Lower lobe of right lung (tissue), 2 donors: Measurements from ENCODE around the gene NSDHL. TPM values are rescaled to one million over a fixed set of nuclear protein-coding genes. Genes with fewer than 3 reads are reported as not detected.

Source experiments
- ATAC-seq, 2 donors: fragments of 200-7000 bp; cut with Tn5 transposase; one replicate each; pipeline ENCODE4 v1.9.1; 2020 to 2022; ENCODE audit warnings: mild to moderate bottlenecking in 2 of 2, moderate library complexity in 2 of 2
- DNase-seq: peaks from one replicate; pipeline ENCODE4 v3.0.0-alpha.2; 2020
- H3K27ac ChIP-seq: fragments of 200-600 bp; one replicate; pipeline ENCODE4 v1.8.0; 2022
- H3K27me3 ChIP-seq: fragments of 200-600 bp; one replicate; pipeline ENCODE4 v1.8.0; 2022; ENCODE audit warnings: low read depth
- H3K36me3 ChIP-seq: fragments of 200-600 bp; one replicate; pipeline ENCODE4 v1.8.0; 2022; ENCODE audit warnings: mild to moderate bottlenecking
- H3K4me1 ChIP-seq: fragments of 200-600 bp; one replicate; pipeline ENCODE4 v1.8.0; 2022
- H3K4me3 ChIP-seq: fragments of 200-600 bp; one replicate; pipeline ENCODE4 v1.8.0; 2022; ENCODE audit warnings: mild to moderate bottlenecking
- H3K9me3 ChIP-seq: fragments of 200-600 bp; one replicate; pipeline ENCODE4 v1.8.0; 2022
- intact Hi-C: fragments of 100-400 bp; cut with DNase I; formaldehyde crosslinking; loops from one replicate; pipeline ENCODE4 v1.11.0; 2022
- total RNA-seq: library from RNA; stranded (reverse); fragmentation: NEBNext Ultra II Directional; extraction: Animal tissue kit (Norgen Biotek cat#: 25700); gene quantifications from one replicate; pipeline ENCODE4 v1.2.1, GENCODE V29; 2021
- TF ChIP-seq, protein P1 (sequence below): fragments of 200-600 bp; IDR thresholded peaks from one replicate; pipeline ENCODE4 v1.8.0; 2022; ENCODE audit warnings: antibody characterized with exemption, mild to moderate bottlenecking
- donor health status: DM: no; HTN: yes; CAD: no; lungs with severe emphysema.

NSDHL gene
- total RNA-seq, 1 donor from 2014 or later, result 18.1 TPM

DNA sequence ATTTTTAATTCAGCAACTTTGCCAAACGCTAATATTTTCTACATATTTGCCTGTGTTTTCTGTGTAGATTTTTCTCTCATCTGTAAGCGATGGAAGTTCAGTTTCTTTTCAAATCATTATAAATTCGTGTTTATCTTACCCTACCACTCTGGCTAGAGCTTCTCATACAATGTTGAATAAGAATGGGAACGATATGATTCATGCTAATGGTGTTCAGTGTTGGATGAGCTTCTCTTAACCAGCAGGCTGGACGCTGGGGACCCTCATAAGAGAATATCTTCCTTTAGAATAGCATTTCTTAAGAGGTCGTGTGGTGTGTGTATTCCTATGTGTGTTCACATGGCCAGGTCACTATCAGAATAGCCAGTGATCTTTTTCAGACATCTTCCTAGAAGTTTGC, 31.0 kb downstream of the NSDHL start:
- no peak for ATAC-seq
- Histone ChIP-seq H3K36me3 (peaks cover 54% of the 10 kb centered on the region), H3K9me3 (no peaks in the 10 kb centered on the region), H3K27ac (no peak overlapping the region), H3K4me1 (no peaks in the 10 kb centered on the region), H3K4me3 (no peak overlapping the region), H3K27me3 (no peaks in the 10 kb centered on the region)
- TF ChIP-seq, protein P1, sequence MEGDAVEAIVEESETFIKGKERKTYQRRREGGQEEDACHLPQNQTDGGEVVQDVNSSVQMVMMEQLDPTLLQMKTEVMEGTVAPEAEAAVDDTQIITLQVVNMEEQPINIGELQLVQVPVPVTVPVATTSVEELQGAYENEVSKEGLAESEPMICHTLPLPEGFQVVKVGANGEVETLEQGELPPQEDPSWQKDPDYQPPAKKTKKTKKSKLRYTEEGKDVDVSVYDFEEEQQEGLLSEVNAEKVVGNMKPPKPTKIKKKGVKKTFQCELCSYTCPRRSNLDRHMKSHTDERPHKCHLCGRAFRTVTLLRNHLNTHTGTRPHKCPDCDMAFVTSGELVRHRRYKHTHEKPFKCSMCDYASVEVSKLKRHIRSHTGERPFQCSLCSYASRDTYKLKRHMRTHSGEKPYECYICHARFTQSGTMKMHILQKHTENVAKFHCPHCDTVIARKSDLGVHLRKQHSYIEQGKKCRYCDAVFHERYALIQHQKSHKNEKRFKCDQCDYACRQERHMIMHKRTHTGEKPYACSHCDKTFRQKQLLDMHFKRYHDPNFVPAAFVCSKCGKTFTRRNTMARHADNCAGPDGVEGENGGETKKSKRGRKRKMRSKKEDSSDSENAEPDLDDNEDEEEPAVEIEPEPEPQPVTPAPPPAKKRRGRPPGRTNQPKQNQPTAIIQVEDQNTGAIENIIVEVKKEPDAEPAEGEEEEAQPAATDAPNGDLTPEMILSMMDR, result no peak
- intact Hi-C loops, result no loop called here
- DNase-seq, result no peak

DNA sequence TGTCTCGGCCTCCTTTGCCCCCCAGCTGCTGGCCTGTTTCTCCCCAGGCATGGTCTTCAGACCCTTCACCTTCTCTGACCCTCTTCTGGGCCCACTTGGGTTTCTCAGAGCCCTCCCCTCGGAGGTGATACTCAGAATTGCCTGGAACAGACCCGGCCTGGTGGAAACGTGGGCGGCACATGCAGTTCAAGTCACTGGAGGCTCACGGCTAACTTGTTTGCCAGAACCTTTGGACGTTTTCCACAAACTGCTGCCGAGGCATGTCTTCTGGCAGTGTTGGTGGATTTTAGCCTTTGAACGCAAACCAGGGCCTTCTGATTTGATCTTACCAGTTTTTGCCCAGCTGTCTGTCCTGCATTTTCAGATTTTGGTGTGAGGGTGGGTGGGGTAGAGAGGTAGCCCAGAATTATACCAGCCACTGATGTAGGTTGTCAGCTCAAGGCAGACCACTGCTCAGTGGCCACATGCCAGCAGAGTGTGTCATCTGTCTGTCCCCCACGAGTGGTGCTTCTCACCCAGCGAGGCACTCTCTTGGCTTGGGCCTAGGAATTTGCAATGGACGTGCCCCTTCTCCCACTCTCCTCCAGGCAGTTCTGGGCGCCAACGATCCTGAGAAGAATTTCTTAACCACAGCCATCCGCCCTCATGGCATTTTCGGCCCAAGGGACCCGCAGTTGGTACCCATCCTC, 34.5 kb downstream of the NSDHL start:
- Histone ChIP-seq H3K9me3 (no peaks in the 10 kb centered on the region), H3K4me3 (no peak overlapping the region), H3K36me3 (peaks cover 68% of the 10 kb centered on the region), H3K4me1 (no peaks in the 10 kb centered on the region), H3K27ac (no peak overlapping the region), H3K27me3 (no peaks in the 10 kb centered on the region)
- TF ChIP-seq, protein P1, result no peak
- ATAC-seq (no peak), DNase-seq (no peak)
- intact Hi-C loops, result no loop called here

- no peak for ATAC-seq
- Histone ChIP-seq H3K4me1 (no peaks in the 10 kb centered on the region), H3K27ac (no peak overlapping the region), H3K9me3 (no peaks in the 10 kb centered on the region), H3K4me3 (no peak overlapping the region), H3K27me3 (no peaks in the 10 kb centered on the region), H3K36me3 (peaks cover 66% of the 10 kb centered on the region)
- intact Hi-C loops, result no loop called here
- no peak for DNase-seq
- TF ChIP-seq, protein P1, result no peak
These were observed 35.5 kb downstream of the NSDHL start for GRCh38 chrX:152866386-152866785.

DNA sequence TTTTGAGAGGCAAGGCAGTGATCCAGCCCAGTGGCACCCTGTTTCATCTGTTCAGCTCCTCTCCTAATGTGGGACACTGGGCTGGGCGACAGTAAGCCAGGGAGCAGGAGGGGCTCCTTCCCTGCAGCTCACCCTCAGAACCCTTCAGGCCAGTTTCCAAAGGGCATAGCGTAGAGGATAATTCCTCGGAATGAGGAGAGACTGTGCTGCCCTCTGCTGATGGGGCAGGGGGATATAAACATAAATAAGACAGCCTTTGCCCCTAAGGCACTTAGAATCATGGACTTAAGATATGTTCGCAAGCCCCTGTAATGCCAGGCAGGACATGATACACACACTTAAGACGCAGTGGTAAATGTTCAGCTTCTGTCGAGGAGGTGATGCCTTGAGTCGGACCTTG, 39.1 kb downstream of the NSDHL start:
- no peak overlapping the region for H3K27ac ChIP-seq
- no peak overlapping the region for H3K4me3 ChIP-seq
- intact Hi-C loops, result no loop called here
- H3K9me3 ChIP-seq, result no peaks in the 10 kb centered on the region
- DNase-seq (no peak), ATAC-seq (no peak)
- H3K27me3 ChIP-seq, result no peaks in the 10 kb centered on the region
- peaks cover 48% of the 10 kb centered on the region for H3K36me3 ChIP-seq
- TF ChIP-seq, protein P1, result no peak
- no peaks in the 10 kb centered on the region for H3K4me1 ChIP-seq

DNA sequence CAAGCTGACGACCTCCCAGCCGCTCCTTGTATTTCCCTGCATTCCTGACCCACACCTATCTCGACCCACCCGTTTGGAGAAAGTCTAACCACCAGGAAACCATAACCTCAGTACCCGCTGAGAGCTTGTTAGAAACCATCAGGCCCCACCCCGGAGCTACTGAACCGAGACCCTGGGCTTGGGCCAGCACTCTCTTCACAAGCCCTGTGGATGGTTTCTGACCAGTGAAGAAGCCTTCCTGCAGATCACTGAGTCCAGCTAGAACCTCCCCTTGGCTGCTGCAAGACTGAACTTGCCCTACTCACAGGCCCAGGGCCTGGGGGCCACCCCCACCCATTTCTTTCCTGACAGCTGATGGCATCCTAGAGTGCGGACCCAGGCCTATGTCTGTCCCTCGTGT, 40.4 kb downstream of the NSDHL start:
- Histone ChIP-seq H3K4me3 (no peak overlapping the region), H3K36me3 (peaks cover 36% of the 10 kb centered on the region), H3K4me1 (no peaks in the 10 kb centered on the region), H3K27ac (no peak overlapping the region), H3K9me3 (no peaks in the 10 kb centered on the region), H3K27me3 (no peaks in the 10 kb centered on the region)
- intact Hi-C loops, result no loop called here
- DNase-seq, result no peak
- ATAC-seq, result no peak
- TF ChIP-seq, protein P1, result no peak
